A549 (cell line): Measurements from ENCODE around the gene INTS3. TPM values are rescaled to one million over a fixed set of nuclear protein-coding genes. Genes with fewer than 3 reads are reported as not detected.

Source experiments
- ATAC-seq, 2 experiments: fragments of 200-7000 bp in 1 of 2; fragments of >200 bp in 1 of 2; cut with Nextera tagmentation in 1 of 2; cut with Tn5 transposase in 1 of 2; 3 replicates each; pipeline versions ENCODE4 v1.8.0 to v1.9.1; 2018 to 2020; ENCODE audit warnings: mild to moderate bottlenecking in 1 of 2, moderate library complexity in 1 of 2
- CTCF ChIA-PET: fragments of 300-600 bp; sonication (Branson Sonifier 250); formaldehyde crosslinking; extraction: SDS; loops from one replicate; lab custom pipeline; 2021; ENCODE audit warnings: antibody characterized with exemption, inconsistent platforms; lab: Yijun Ruan, JAX
- POLR2A ChIA-PET: fragments of 350-600 bp; formaldehyde crosslinking; extraction: SDS; loops from one replicate; lab custom pipeline; 2021; ENCODE audit warnings: antibody characterized with exemption, inconsistent platforms; lab: Yijun Ruan, JAX
- DNase-seq, 2 experiments: peaks; one replicate each; pipeline versions ENCODE4 v3.0.0 to v3.0.0-alpha.2; 2011 to 2016; ENCODE audit warnings: low read depth in 1 of 2, low spot score in 1 of 2
- FAIRE-seq: peaks from 2 replicates; lab custom pipeline; 2011; peaks lifted over from hg19 to GRCh38; lab: Jason Lieb, UNC
- H3K27ac ChIP-seq, 2 experiments: fragments of >200 bp; sonication (Bioruptor Twin); formaldehyde crosslinking; 3 replicates each; pipeline ENCODE4 v1.5.1; 2016 to 2017
- H3K4me1 ChIP-seq: fragments of >200 bp; sonication (Bioruptor Twin); formaldehyde crosslinking; 3 replicates; pipeline ENCODE4 v1.6.1; 2016
- H3K4me2 ChIP-seq: fragments of >200 bp; sonication (Bioruptor Twin); formaldehyde crosslinking; 3 replicates; pipeline ENCODE4 v1.6.1; 2016
- H3K4me3 ChIP-seq: fragments of >200 bp; sonication (Bioruptor Twin); formaldehyde crosslinking; 3 replicates; pipeline ENCODE4 v1.5.1; 2016
- H3K9me3 ChIP-seq: fragments of >200 bp; sonication (Bioruptor Twin); formaldehyde crosslinking; 3 replicates; pipeline ENCODE4 v1.6.1; 2016
- BCL3 ChIP-seq: fragments of >200 bp; sonication (Bioruptor Twin); formaldehyde crosslinking; IDR thresholded peaks from 3 replicates; pipeline ENCODE4 v1.6.1; 2016
- CBX2 ChIP-seq: fragments of 200-600 bp; sonication (generic); IDR thresholded peaks from 2 replicates; pipeline ENCODE4 v1.6.1; 2016; ENCODE audit warnings: low read depth, mild to moderate bottlenecking, borderline replicate concordance
- CBX8 ChIP-seq: fragments of 200-600 bp; sonication (generic); IDR thresholded peaks from 2 replicates; pipeline ENCODE4 v1.6.1; 2016
- CEBPB ChIP-seq, 2 experiments: fragments of >200 bp in 1 of 2; sonication (Bioruptor Twin) in 1 of 2; formaldehyde crosslinking in 1 of 2; IDR thresholded peaks; 2 replicates each; pipeline ENCODE4 v1.6.1; 2012 to 2016
- CTCF ChIP-seq: fragments of >200 bp; sonication (Bioruptor Twin); formaldehyde crosslinking; IDR thresholded peaks from 3 replicates; pipeline ENCODE4 v1.5.1; 2016
- EHF ChIP-seq: fragments of 250-450 bp; sonication (Bioruptor Pico); IDR thresholded peaks from 2 replicates; pipeline ENCODE4 v1.5.0; 2020; ENCODE audit warnings: mild to moderate bottlenecking
- EHMT2 ChIP-seq: fragments of 200-600 bp; sonication (generic); IDR thresholded peaks from 2 replicates; pipeline ENCODE4 v1.6.1; 2016; ENCODE audit warnings: antibody characterized with exemption, low read depth, mild to moderate bottlenecking, moderate library complexity
- EP300 ChIP-seq, 2 experiments: fragments of >200 bp; sonication (Bioruptor Twin); formaldehyde crosslinking; IDR thresholded peaks; 2 replicates in 1 of 2; 3 replicates in 1 of 2; pipeline ENCODE4 v1.6.1; 2016 to 2017
- FOSL2 ChIP-seq, 2 experiments: fragments of 450-650 bp in 1 of 2; fragments of >200 bp in 1 of 2; sonication (Bioruptor Twin) in 1 of 2; formaldehyde crosslinking; IDR thresholded peaks; 2 replicates each; pipeline versions ENCODE4 v1.5.0 to v1.6.1; 2016 to 2020; ENCODE audit warnings: mild to moderate bottlenecking in 1 of 2, moderate library complexity in 1 of 2
- HMGXB4 ChIP-seq: fragments of 250-450 bp; sonication (Bioruptor Pico); IDR thresholded peaks from 2 replicates; pipeline ENCODE4 v1.5.0; 2021; ENCODE audit warnings: mild to moderate bottlenecking, moderate library complexity, borderline replicate concordance
- HOXB13 ChIP-seq: fragments of 250-450 bp; sonication (Bioruptor Pico); IDR thresholded peaks from 2 replicates; pipeline ENCODE4 v1.5.0; 2020; ENCODE audit warnings: low read depth, mild to moderate bottlenecking, moderate library complexity
- HOXB5 ChIP-seq: fragments of 250-450 bp; sonication (Bioruptor Pico); IDR thresholded peaks from 2 replicates; pipeline ENCODE4 v1.5.0; 2020; ENCODE audit warnings: mild to moderate bottlenecking, moderate library complexity
- KDM1A ChIP-seq: fragments of 200-600 bp; sonication (generic); IDR thresholded peaks from 2 replicates; pipeline ENCODE4 v1.6.1; 2016; ENCODE audit warnings: low read depth, mild to moderate bottlenecking
- KDM5A ChIP-seq: fragments of 200-600 bp; sonication (generic); IDR thresholded peaks from 2 replicates; pipeline ENCODE4 v1.6.1; 2016; ENCODE audit warnings: antibody characterized with exemption, mild to moderate bottlenecking
- MAX ChIP-seq: IDR thresholded peaks from 2 replicates; pipeline ENCODE4 v1.6.1; 2012
- NR3C1 ChIP-seq: fragments of >200 bp; sonication (Bioruptor Twin); formaldehyde crosslinking; IDR thresholded peaks from 3 replicates; pipeline ENCODE4 v1.6.1; 2017
- REST ChIP-seq: fragments of 200-600 bp; sonication (generic); IDR thresholded peaks from 2 replicates; pipeline ENCODE4 v1.6.1; 2016; ENCODE audit warnings: antibody characterized with exemption, mild to moderate bottlenecking, moderate library complexity
- RFX5 ChIP-seq: fragments of 450-650 bp; IDR thresholded peaks from 2 replicates; pipeline ENCODE4 v1.7.1; 2014; ENCODE audit warnings: antibody characterized with exemption, mild to moderate bottlenecking, moderate library complexity
- RNF2 ChIP-seq: fragments of 200-600 bp; sonication (generic); IDR thresholded peaks from 2 replicates; pipeline ENCODE4 v1.6.1; 2016; ENCODE audit warnings: low read depth, mild to moderate bottlenecking, antibody characterized with exemption, moderate library complexity, borderline replicate concordance
- ZNF302 ChIP-seq: fragments of 250-450 bp; sonication (Bioruptor Pico); IDR thresholded peaks from 2 replicates; pipeline ENCODE4 v1.9.0; 2021; ENCODE audit warnings: inconsistent platforms, mild to moderate bottlenecking, moderate library complexity
- WGBS: methylation state at CpG from one replicate; pipeline ENCODE4 v1.1.6; 2017; ENCODE audit errors: missing lambda C conversion rate; 5-methylcytosine and 5-hydroxymethylcytosine counted together
- polyA plus RNA-seq, 4 experiments: library from polyadenylated mRNA; depleted of rRNA in 3 of 4; stranded (reverse); fragments of >200 nt; fragmentation: RNase III in 1 of 4; extraction: RNeasy Plus Mini Kit Qiagen cat#74134 plus additional on column Dnase treatment in 1 of 4; gene quantifications; 2 replicates in 3 of 4; 3 replicates in 1 of 4; pipeline ENCODE4 v1.2.3, GENCODE V29; 2011 to 2017

The INTS3 gene
- polyA plus RNA-seq, 2 of the 4 experiments (the other 2 are of a cell fraction) = 23.5 to 34.1 TPM

GRCh38 chr1:153776845-153777370 is 49.1 kb downstream of the INTS3 start:
- TF ChIP-seq HMGXB4 (no peak), CBX8 (no peak), CBX2 (no peak), EHMT2 (no peak), KDM5A (no peak), HOXB5 (CRISPR knock-in tag) (no peak), EHF (CRISPR knock-in tag) (no peak), BCL3 (no peak), CEBPB (IDR thresholded peaks at IDR 0.05) (no peak), KDM1A (no peak), FOSL2 (IDR thresholded peaks at IDR 0.05) (no peak), FOSL2 (CRISPR knock-in tag; IDR thresholded peaks at IDR 0.05) (no peak), REST (no peak), RNF2 (no peak)
- TF ChIP-seq, all 56 proteins: peak for 0
- Histone ChIP-seq H3K9me3 (no peaks in the 10 kb centered on the region), H3K4me3 (no peak overlapping the region), H3K27ac (no peak overlapping the region), H3K4me1 (peaks cover 5% of the 10 kb centered on the region; the same call in 1 of the 3 replicates), H3K4me2 (no peak overlapping the region)
- no peak for FAIRE-seq
- DNase-seq = no peak
- WGBS = 91% methylated on average over 10 of the region's 10 CpGs
- ATAC-seq = no peak
- ChIA-PET CTCF (no interaction called here), POLR2A (no interaction called here)

- Histone ChIP-seq H3K4me3 (no peak overlapping the region), H3K4me1 (peaks cover 5% of the 10 kb centered on the region; the same call in 1 of the 3 replicates), H3K27ac (no peak overlapping the region), H3K4me2 (no peak overlapping the region), H3K9me3 (no peaks in the 10 kb centered on the region)
- no peak for TF ChIP-seq CTCF
- no peak for TF ChIP-seq HOXB5 (CRISPR knock-in tag)
- TF ChIP-seq ZNF302 (CRISPR knock-in tag) = no peak
- TF ChIP-seq KDM5A = no peak
- TF ChIP-seq MAX = no peak
- TF ChIP-seq RFX5 = no peak
- TF ChIP-seq NR3C1 = no peak
- no peak for TF ChIP-seq HOXB13 (CRISPR knock-in tag)
- no peak for TF ChIP-seq EP300 (IDR thresholded peaks at IDR 0.05)
- POLR2A ChIA-PET = no interaction called here
- WGBS = 79% methylated on average over 6 of the region's 7 CpGs
- DNase-seq = no peak
- FAIRE-seq = no peak
- no peak for ATAC-seq
- CTCF ChIA-PET = interaction anchor here (1.6 to 5.7 kb wide), 2 partner anchors 20 to 100 kb away, joined by 5 to 29 read pairs; no protein-coding TSS in a partner anchor
Observed at GRCh38 chr1:153777648-153778047, 49.8 kb downstream of the INTS3 start.
